LNCAP (cell line): ENCODE data around the gene SIM1.

Source experiments
- CTCF ChIP-seq: fragments of 450-650 bp; IDR thresholded peaks from 2 replicates; pipeline ENCODE4 v1.5.1; 2017; ENCODE audit warnings: mild to moderate bottlenecking

Gene SIM1

DNA sequence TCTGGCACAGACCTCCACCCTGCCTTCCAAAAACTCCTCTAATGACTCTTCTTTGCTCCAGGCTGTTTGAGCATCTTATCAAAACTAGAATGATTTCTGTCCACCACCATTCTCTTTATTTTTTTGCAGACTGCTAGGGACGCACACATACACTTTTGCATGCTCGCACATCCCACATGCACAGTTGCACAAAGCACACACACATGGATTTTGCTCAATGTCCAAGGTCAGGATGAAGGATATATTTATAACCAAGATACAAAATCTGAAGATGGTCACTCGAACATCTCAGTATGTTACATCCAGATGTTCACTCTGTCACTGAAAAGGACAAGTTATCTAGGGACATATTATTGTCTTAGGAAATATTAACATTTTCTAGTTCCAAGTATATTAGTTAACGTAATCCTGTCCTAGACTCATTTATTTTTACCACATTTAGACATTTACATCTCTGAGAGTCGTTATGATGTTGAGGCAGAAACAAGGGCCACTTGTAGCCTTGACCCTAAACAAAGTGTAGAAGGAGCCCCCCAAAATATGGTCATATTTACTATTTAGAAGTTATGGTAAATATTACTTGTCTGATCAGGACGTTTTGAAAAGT is 3.4 kb upstream of the SIM1 start:
- TF ChIP-seq CTCF = no peak

DNA sequence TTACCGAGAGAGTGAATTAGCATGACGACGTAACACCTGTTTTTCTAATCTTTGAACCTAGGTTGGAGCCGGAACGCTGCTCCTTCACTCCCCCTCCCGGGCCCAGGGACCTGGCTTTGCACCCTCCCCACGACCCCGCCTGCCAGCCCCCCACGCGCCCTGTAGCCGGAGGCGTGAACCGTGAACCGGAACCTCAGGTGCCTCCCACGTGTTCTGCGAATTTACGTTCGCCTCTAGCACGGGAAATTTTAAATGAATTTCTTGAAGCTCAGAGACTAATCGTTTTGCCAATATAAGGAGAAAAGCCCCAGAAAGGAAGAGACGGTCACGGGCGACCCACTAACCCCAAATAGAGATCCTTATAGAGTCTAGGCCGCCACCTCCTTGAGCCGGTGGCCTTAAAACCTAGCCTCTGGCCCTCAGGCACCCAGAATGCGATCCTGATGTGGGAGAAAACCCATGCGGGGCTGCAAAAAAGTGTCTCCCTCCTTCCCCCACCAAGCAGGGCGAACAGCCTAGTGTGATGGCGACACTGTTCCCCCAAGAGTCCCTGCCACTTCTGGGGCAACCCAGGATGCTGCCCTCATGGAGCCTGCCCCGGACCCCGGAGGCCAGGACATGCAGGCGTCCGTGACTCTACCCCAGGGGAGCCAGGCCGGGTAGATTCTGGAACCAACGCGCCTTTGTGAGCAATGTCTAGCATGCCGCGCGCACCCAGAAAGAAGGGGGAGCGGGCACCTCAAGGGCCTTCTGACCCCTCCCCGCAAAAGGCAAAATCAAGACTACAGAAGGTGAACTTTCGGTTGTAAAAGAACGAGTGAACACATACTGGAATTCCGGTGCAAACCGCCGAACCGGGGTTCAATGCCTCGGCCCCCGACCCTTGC is 2.7 kb upstream of the SIM1 start:
- no peak for TF ChIP-seq CTCF

GRCh38 chr6:100466410-100467128 is 1.8 kb upstream of the SIM1 start:
- TF ChIP-seq CTCF = no peak

DNA sequence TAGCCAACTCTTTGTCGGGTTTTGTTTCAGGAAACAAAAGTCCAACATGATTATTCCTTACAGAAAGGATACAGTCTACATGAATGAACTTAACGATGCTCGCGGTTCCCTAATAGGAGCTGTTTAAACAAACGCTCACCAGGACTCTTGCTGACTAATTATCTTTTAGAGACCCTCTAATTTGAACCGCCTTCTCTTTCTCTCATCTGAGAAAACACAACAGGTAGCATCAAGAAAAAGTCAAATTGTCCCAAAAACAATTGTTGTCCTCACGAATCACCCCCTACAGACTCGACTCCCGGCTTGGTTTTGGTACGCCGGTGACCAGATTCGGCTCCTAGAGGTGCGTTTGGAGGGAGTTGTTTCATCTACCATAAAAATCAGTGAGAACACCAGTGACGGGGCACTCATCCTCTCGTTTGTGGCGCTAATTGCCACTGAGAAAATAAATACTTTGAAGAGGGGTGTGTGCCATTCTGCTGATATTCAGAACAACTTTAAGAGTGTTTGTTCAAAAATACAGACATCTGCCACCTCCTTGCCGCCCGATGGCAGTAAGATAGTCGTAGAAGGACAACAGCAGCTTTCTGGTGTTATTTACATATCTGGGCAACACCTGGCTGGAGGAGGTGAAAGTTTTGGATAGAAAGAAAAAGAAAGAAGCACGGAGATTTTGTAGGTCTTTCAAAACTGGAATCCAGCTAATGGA is 1.1 kb upstream of the SIM1 start:
- TF ChIP-seq CTCF = no peak

DNA sequence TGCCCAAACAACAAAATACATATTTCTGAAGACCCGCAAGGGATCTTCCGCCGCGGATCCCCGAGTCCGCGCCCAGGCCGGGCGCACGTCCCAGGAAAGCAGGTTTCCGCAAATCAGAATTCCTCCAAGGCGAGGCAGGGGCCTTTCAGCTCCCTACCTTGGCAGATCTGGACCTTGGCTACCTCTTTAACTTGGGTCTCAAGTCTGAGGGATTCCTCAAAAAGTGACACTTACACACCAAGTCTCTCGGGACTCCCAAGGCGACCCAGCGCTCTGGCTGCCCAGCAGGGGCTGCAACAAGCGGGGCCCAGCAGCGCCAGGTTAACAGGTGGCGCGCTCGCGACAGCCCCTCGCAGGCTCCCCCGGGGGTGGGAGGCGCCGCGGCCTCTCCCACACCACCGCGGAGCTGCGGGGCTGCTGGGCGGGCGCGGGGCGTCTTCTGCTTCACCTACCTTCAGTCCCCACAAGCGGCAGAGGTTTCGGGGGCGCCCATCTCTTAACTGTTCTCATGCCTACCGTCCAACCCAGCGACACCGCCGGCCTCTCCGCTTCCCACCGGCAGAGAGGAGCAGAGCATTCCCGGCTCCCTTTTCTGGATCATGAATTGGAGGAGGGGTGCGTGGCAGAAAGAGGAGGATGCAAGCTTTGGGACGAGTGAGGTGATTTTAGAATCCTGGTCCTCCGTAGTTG is 414 bp downstream of the SIM1 start:
- no peak for TF ChIP-seq CTCF

- no peak for TF ChIP-seq CTCF
Measured at GRCh38 chr6:100463630-100464161, 1.0 kb downstream of the SIM1 start.
